Suprapubic skin (tissue), 4 donors: ENCODE measurements around the gene KHDC3L. TPM values are rescaled to one million over a fixed set of nuclear protein-coding genes. Genes with fewer than 3 reads are reported as not detected.

Experiments used
- DNase-seq, 2 donors: peaks; one replicate each; pipeline ENCODE4 v3.0.0-alpha.2; 2019; ENCODE audit warnings: low spot score in 2 of 2
- H3K27ac ChIP-seq: fragments of 200-600 bp; sonication (generic); one replicate; pipeline ENCODE4 v1.5.1; 2019
- H3K27me3 ChIP-seq: fragments of 200-600 bp; sonication (generic); one replicate; pipeline ENCODE4 v1.5.1; 2019
- H3K36me3 ChIP-seq: fragments of 200-600 bp; sonication (generic); one replicate; pipeline ENCODE4 v1.5.1; 2019
- H3K4me1 ChIP-seq: fragments of 200-600 bp; sonication (generic); one replicate; pipeline ENCODE4 v1.5.1; 2019
- H3K4me3 ChIP-seq: fragments of 200-600 bp; sonication (generic); one replicate; pipeline ENCODE4 v1.5.1; 2019; ENCODE audit warnings: mild to moderate bottlenecking
- H3K9me3 ChIP-seq: fragments of 200-600 bp; sonication (generic); one replicate; pipeline ENCODE4 v1.5.1; 2019
- EP300 ChIP-seq: sonication (generic); formaldehyde crosslinking; IDR thresholded peaks from one replicate; pipeline ENCODE4 v1.6.1; 2017; ENCODE audit warnings: antibody characterized with exemption
- POLR2A ChIP-seq, 2 donors: fragments of 450-650 bp; IDR thresholded peaks; one replicate each; pipeline ENCODE4 v1.6.1; 2017; ENCODE audit warnings: antibody characterized with exemption in 2 of 2, mild to moderate bottlenecking in 2 of 2, moderate library complexity in 2 of 2
- POLR2AphosphoS5 ChIP-seq, 3 donors: sonication (generic); formaldehyde crosslinking; IDR thresholded peaks; one replicate each; pipeline ENCODE4 v1.6.1; 2017; ENCODE audit warnings: antibody characterized with exemption in 3 of 3
- WGBS: methylation state at CpG from one replicate; pipeline ENCODE4 v1.1.5; 2018; 5-methylcytosine and 5-hydroxymethylcytosine counted together
- total RNA-seq, 4 donors: library from RNA; depleted of rRNA; stranded (reverse); fragments of >200 nt; gene quantifications; one replicate each; pipeline ENCODE4 v1.1.0, GENCODE V29; 2016
- TF ChIP-seq, protein P1 (sequence below), 2 donors: fragments of 200-600 bp in 1 of 2; fragments of 450-650 bp in 1 of 2; sonication (generic) in 1 of 2; IDR thresholded peaks; one replicate each; pipeline ENCODE4 v1.5.1; 2016 to 2019; ENCODE audit warnings: antibody characterized with exemption in 2 of 2, mild to moderate bottlenecking in 1 of 2, moderate library complexity in 1 of 2

KHDC3L gene
- total RNA-seq, 4 donors from 2014 or later: not detected

DNA sequence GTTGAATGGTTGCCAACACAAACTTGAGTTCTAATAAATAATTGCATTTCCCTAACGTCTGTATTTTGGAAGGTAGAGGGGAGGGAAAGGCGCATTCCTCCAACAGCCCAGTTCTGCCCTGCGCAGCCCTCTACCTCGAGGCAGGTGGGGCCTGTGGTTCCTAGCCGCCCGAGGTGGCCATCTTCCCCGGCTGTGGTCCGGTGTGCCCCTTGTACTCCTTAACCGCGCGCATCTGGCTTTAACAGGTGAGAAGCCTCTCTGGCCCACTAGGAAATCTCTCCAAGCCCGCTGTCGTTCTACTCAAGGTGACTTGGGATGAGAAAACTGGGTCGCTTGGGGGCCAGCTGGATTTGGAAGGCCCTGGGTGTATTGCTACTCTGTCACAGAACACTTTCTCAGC is 1.7 kb downstream of the KHDC3L start:
- no peak for DNase-seq
- no peak overlapping the region for H3K4me3 ChIP-seq
- WGBS: 92% methylated on average over 14 of the region's 14 CpGs
- H3K4me1 ChIP-seq: no peaks in the 10 kb centered on the region
- no peaks in the 10 kb centered on the region for H3K27me3 ChIP-seq
- TF ChIP-seq EP300: no peak
- TF ChIP-seq POLR2AphosphoS5 (IDR thresholded peaks at IDR 0.05): no peak
- no peak for TF ChIP-seq POLR2A (IDR thresholded peaks at IDR 0.05)
- TF ChIP-seq, protein P1, sequence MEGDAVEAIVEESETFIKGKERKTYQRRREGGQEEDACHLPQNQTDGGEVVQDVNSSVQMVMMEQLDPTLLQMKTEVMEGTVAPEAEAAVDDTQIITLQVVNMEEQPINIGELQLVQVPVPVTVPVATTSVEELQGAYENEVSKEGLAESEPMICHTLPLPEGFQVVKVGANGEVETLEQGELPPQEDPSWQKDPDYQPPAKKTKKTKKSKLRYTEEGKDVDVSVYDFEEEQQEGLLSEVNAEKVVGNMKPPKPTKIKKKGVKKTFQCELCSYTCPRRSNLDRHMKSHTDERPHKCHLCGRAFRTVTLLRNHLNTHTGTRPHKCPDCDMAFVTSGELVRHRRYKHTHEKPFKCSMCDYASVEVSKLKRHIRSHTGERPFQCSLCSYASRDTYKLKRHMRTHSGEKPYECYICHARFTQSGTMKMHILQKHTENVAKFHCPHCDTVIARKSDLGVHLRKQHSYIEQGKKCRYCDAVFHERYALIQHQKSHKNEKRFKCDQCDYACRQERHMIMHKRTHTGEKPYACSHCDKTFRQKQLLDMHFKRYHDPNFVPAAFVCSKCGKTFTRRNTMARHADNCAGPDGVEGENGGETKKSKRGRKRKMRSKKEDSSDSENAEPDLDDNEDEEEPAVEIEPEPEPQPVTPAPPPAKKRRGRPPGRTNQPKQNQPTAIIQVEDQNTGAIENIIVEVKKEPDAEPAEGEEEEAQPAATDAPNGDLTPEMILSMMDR (IDR thresholded peaks at IDR 0.05): no peak
- no peaks in the 10 kb centered on the region for H3K9me3 ChIP-seq
- H3K27ac ChIP-seq: no peak overlapping the region
- no peaks in the 10 kb centered on the region for H3K36me3 ChIP-seq

DNA sequence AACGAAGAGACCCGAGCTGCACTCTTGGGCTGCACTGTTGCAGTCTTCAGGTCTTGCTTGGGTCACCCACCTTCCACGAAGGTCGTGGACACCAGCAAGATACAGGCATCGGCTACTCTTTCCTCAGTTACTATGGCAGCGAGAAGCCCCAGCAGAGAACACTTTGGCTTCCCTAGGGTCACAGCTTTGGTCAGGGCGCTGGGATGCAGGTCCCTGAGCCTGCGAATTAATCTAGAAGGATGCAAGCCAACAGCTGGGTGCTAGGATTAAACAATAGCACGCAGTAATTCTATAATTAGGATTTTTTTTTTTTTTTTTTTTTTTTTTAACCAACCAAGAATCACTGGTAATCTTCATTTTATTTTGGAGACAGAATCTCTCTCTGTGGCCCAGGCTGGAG is 2.1 kb downstream of the KHDC3L start:
- H3K27ac ChIP-seq: no peak overlapping the region
- no peaks in the 10 kb centered on the region for H3K4me1 ChIP-seq
- H3K27me3 ChIP-seq: no peaks in the 10 kb centered on the region
- H3K4me3 ChIP-seq: no peak overlapping the region
- no peaks in the 10 kb centered on the region for H3K36me3 ChIP-seq
- no peak for TF ChIP-seq POLR2AphosphoS5 (IDR thresholded peaks at IDR 0.05)
- no peak for TF ChIP-seq POLR2A (IDR thresholded peaks at IDR 0.05)
- TF ChIP-seq, protein P1 (IDR thresholded peaks at IDR 0.05): no peak
- no peak for TF ChIP-seq EP300
- H3K9me3 ChIP-seq: no peaks in the 10 kb centered on the region
- 92% methylated on average over 9 of the region's 9 CpGs for WGBS
- no peak for DNase-seq

DNA sequence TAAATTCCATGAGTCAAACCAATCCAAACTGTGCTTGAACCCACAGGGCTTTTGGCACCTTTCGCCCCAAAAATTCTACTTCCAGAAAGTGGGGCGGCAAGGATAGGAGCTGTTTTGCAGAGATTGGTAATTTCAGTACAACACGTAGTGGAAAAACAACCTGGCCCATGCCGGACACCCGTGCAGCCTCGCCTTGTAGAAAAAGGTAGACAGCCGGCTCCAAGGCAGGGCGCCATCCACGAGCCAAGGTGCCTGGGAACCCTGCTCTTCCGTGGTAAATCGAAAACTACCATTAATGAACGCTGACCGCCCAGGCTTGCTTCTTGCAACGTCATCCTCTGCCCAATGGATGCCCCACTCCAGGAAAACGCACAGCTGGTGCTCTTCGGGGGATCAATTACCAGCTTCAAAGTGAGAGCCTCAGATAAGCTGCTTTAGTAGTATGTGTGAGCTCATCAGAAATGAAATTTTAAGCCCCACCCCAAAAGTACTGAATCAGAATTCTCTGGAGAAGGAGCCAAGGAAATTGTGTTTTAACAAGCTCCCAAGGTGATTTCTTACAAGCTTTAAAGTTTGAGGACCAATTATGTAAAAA is 5.4 kb downstream of the KHDC3L start:
- no peaks in the 10 kb centered on the region for H3K4me1 ChIP-seq
- TF ChIP-seq, protein P1 (IDR thresholded peaks at IDR 0.05): no peak
- no peak for TF ChIP-seq POLR2A (IDR thresholded peaks at IDR 0.05)
- no peak for TF ChIP-seq EP300
- no peak for TF ChIP-seq POLR2AphosphoS5 (IDR thresholded peaks at IDR 0.05)
- H3K4me3 ChIP-seq: no peak overlapping the region
- no peak overlapping the region for H3K27ac ChIP-seq
- H3K9me3 ChIP-seq: peaks cover 9% of the 10 kb centered on the region
- no peaks in the 10 kb centered on the region for H3K36me3 ChIP-seq
- WGBS: 57% methylated on average over 16 of the region's 16 CpGs
- H3K27me3 ChIP-seq: no peaks in the 10 kb centered on the region
- no peak for DNase-seq

DNA sequence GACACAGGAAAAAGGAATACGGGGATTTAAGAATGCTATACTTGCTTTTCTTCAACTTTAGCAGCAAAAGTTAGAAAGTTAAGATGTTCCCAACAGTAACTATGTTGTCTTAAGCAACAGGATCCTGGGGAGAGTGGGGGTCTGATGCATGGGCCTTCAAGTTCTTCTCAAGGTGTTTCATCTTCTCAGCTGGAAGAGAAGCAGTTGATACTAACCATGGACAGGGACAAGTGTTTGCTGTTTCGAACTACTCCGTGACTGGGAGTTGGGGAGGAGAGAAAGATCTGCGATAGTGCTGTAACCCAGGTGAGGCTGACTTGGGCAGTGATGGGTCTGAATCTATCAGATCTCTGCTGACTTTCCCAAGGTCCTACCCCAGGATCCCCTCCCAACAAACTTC is 6.2 kb downstream of the KHDC3L start:
- Histone ChIP-seq H3K4me1 (no peaks in the 10 kb centered on the region), H3K27ac (no peak overlapping the region), H3K27me3 (no peaks in the 10 kb centered on the region), H3K36me3 (no peaks in the 10 kb centered on the region), H3K9me3 (peaks cover 9% of the 10 kb centered on the region), H3K4me3 (no peak overlapping the region)
- TF ChIP-seq, protein P1 (IDR thresholded peaks at IDR 0.05): no peak
- TF ChIP-seq POLR2AphosphoS5 (IDR thresholded peaks at IDR 0.05): no peak
- no peak for TF ChIP-seq EP300
- no peak for TF ChIP-seq POLR2A (IDR thresholded peaks at IDR 0.05)
- no peak for DNase-seq
- WGBS: 87% methylated on average over 4 of the region's 4 CpGs

DNA sequence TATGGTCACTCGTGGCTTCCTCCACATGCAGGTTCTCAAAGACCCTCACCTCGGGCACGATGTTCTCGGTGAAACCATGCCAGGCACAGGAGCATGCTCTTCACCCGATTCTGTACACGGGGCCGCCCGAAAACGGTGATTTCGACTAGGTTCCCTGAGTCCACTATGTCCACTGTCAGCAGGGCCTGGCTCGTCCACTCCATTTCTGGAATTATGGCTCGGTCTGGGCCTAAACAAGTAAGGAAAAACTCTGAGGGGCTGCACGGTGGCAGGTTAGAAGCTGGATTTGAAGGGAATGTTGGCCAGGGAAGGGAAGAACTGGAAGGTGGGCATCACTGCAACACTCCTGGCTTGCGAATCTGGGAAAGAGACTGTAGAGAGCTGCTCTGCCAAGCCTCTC is 6.7 kb downstream of the KHDC3L start:
- no peak overlapping the region for H3K4me3 ChIP-seq
- TF ChIP-seq POLR2AphosphoS5 (IDR thresholded peaks at IDR 0.05): no peak
- TF ChIP-seq, protein P1 (IDR thresholded peaks at IDR 0.05): no peak
- no peak for TF ChIP-seq EP300
- TF ChIP-seq POLR2A (IDR thresholded peaks at IDR 0.05): no peak
- 91% methylated on average over 14 of the region's 14 CpGs for WGBS
- H3K4me1 ChIP-seq: no peaks in the 10 kb centered on the region
- peaks cover 9% of the 10 kb centered on the region for H3K9me3 ChIP-seq
- H3K36me3 ChIP-seq: no peaks in the 10 kb centered on the region
- DNase-seq: no peak
- H3K27me3 ChIP-seq: no peaks in the 10 kb centered on the region
- no peak overlapping the region for H3K27ac ChIP-seq
